Common myeloid progenitor, CD34-positive (primary cell): ENCODE measurements around the gene ADAMTS3.
A peak's percentile ranks its signal among the peaks of the same experiment; 100 is the strongest.

Experiments
- CTCF ChIA-PET: fragments of 350-600 bp; sonication (Branson Sonifier 250); formaldehyde crosslinking; loops from one replicate; lab custom pipeline; 2021; ENCODE audit warnings: antibody characterized with exemption; lab: Charles Lee
- POLR2A ChIA-PET: fragments of 350-600 bp; sonication (Branson Sonifier 250); formaldehyde crosslinking; loops from one replicate; lab custom pipeline; 2021; ENCODE audit warnings: antibody characterized with exemption; lab: Charles Lee
- DNase-seq, 3 donors: peaks; one replicate each; pipeline versions ENCODE4 v3.0.0 to v3.0.0-alpha.2; 2013
- H3K27ac ChIP-seq, 2 experiments: 1 replicate in 1 of 2; 2 replicates in 1 of 2; pipeline ENCODE4 v1.7.0; 2013; ENCODE audit warnings: inconsistent platforms in 2 of 2, low read length in 2 of 2, mild to moderate bottlenecking in 2 of 2, low read depth in 1 of 2, moderate library complexity in 1 of 2; ENCODE audit not compliant: severe bottlenecking in 2 of 2, insufficient read depth in 1 of 2, poor library complexity in 1 of 2
- H3K27me3 ChIP-seq, 5 experiments: replicated peaks in 2 of 5; 1 replicate in 3 of 5; 2 replicates in 2 of 5; pipeline versions ENCODE4 v1.6.1 to v1.7.0; 2013; ENCODE audit warnings: low read length in 4 of 5, mild to moderate bottlenecking in 2 of 5, moderate library complexity in 2 of 5, inconsistent platforms in 1 of 5; ENCODE audit not compliant: insufficient read depth in 5 of 5, control insufficient read depth in 4 of 5
- H3K36me3 ChIP-seq, 4 experiments: 1 replicate in 2 of 4; 2 replicates in 2 of 4; pipeline versions ENCODE4 v1.6.1 to v1.7.0; 2013; ENCODE audit warnings: low read length in 3 of 4, control low read depth in 1 of 4, mild to moderate bottlenecking in 1 of 4; ENCODE audit not compliant: control insufficient read depth in 4 of 4, insufficient read depth in 4 of 4
- H3K4me1 ChIP-seq, 4 experiments: 1 replicate in 3 of 4; 2 replicates in 1 of 4; pipeline versions ENCODE4 v1.6.1 to v1.7.1; 2013; ENCODE audit warnings: low read length in 3 of 4, mild to moderate bottlenecking in 3 of 4, control low read depth in 1 of 4, inconsistent platforms in 1 of 4, moderate library complexity in 1 of 4; ENCODE audit not compliant: control insufficient read depth in 4 of 4, insufficient read depth in 4 of 4; ENCODE audit errors: control extremely low read depth in 1 of 4
- H3K4me3 ChIP-seq, 7 experiments: 1 replicate in 4 of 7; 2 replicates in 3 of 7; pipeline versions ENCODE4 v1.5.1 to v1.7.0; 2013; ENCODE audit warnings: mild to moderate bottlenecking in 7 of 7, low read length in 6 of 7, moderate library complexity in 6 of 7, inconsistent platforms in 2 of 7, low read depth in 2 of 7, control low read depth in 1 of 7; ENCODE audit not compliant: insufficient read depth in 4 of 7, control insufficient read depth in 1 of 7; ENCODE audit errors: extremely low read depth in 1 of 7
- H3K9me3 ChIP-seq, 5 experiments: 1 replicate in 4 of 5; 2 replicates in 1 of 5; pipeline versions ENCODE4 v1.6.1 to v1.7.1; 2013; ENCODE audit warnings: low read length in 4 of 5, mild to moderate bottlenecking in 2 of 5, inconsistent platforms in 1 of 5, low read depth in 1 of 5, moderate library complexity in 1 of 5; ENCODE audit not compliant: control insufficient read depth in 4 of 5, insufficient read depth in 2 of 5; ENCODE audit errors: control extremely low read depth in 1 of 5
- WGBS: methylation state at CpG from one replicate; pipeline ENCODE4 v1.1.5; 2013; ENCODE audit not compliant: insufficient coverage; 5-methylcytosine and 5-hydroxymethylcytosine counted together

Gene ADAMTS3

GRCh38 chr4:72531322-72531721 is 37.7 kb downstream of the ADAMTS3 start:
- DNase-seq, result peak in 2 of 3 donors; percentile 32 to 39
- ChIA-PET CTCF (interaction anchor here (0.9 kb wide), 1 partner anchor 27 kb away, joined by 3 read pairs; no protein-coding TSS in a partner anchor), POLR2A (no interaction called here)
- Histone ChIP-seq H3K36me3 (no peaks in the 10 kb centered on the region), H3K4me3 (no peak overlapping the region), H3K4me1 (peaks cover 0 to 3% (median 0%) of the 10 kb centered on the region in 4 experiments), H3K27me3 (no peaks in the 10 kb centered on the region), H3K9me3 (no peaks in the 10 kb centered on the region), H3K27ac (no peak overlapping the region)
- WGBS, result 100% methylated on average over 2 of the region's 3 CpGs

- no peak overlapping the region for H3K4me3 ChIP-seq
- peak in 2 of 3 donors; percentile 42 to 54 for DNase-seq
- POLR2A ChIA-PET, result no interaction called here
- H3K36me3 ChIP-seq, result no peaks in the 10 kb centered on the region
- no peaks in the 10 kb centered on the region for H3K27me3 ChIP-seq
- CTCF ChIA-PET, result no interaction called here
- WGBS, result 100% methylated on average over 2 of the region's 3 CpGs
- H3K27ac ChIP-seq, result no peak overlapping the region
- peaks cover 0 to 3% (median 0%) of the 10 kb centered on the region in 4 experiments for H3K4me1 ChIP-seq
- H3K9me3 ChIP-seq, result no peaks in the 10 kb centered on the region
Observed at GRCh38 chr4:72529148-72529822, 39.7 kb downstream of the ADAMTS3 start.

- H3K4me1 ChIP-seq, result peaks cover 0 to 3% (median 0%) of the 10 kb centered on the region in 4 experiments
- H3K27ac ChIP-seq, result no peak overlapping the region
- DNase-seq, result no peak
- H3K9me3 ChIP-seq, result no peaks in the 10 kb centered on the region
- no peaks in the 10 kb centered on the region for H3K36me3 ChIP-seq
- CTCF ChIA-PET, result no interaction called here
- no peak overlapping the region for H3K4me3 ChIP-seq
- no peaks in the 10 kb centered on the region for H3K27me3 ChIP-seq
- 86% methylated on average over 1 of the region's 2 CpGs for WGBS
- POLR2A ChIA-PET, result no interaction called here
Observed at GRCh38 chr4:72527038-72527646, 41.9 kb downstream of the ADAMTS3 start.

- WGBS, result 10% methylated on average over 2 of the region's 2 CpGs
- Histone ChIP-seq H3K4me1 (no peaks in the 10 kb centered on the region), H3K4me3 (no peak overlapping the region), H3K27ac (no peak overlapping the region), H3K9me3 (peaks cover 0 to 1% (median 0%) of the 10 kb centered on the region in 5 experiments), H3K36me3 (no peaks in the 10 kb centered on the region), H3K27me3 (no peaks in the 10 kb centered on the region)
- POLR2A ChIA-PET, result no interaction called here
- CTCF ChIA-PET, result interaction anchor here (1.3 kb wide), 1 partner anchor 41 kb away, joined by 3 read pairs; no protein-coding TSS in a partner anchor
- no peak for DNase-seq
Observed at GRCh38 chr4:72525938-72526337, 43.1 kb downstream of the ADAMTS3 start.

- no peaks in the 10 kb centered on the region for H3K27me3 ChIP-seq
- POLR2A ChIA-PET, result no interaction called here
- CTCF ChIA-PET, result no interaction called here
- no peak overlapping the region for H3K4me3 ChIP-seq
- WGBS, result 100% methylated on average over 3 of the region's 3 CpGs
- no peak for DNase-seq
- H3K27ac ChIP-seq, result no peak overlapping the region
- H3K36me3 ChIP-seq, result no peaks in the 10 kb centered on the region
- H3K9me3 ChIP-seq, result peaks cover 0 to 3% (median 0%) of the 10 kb centered on the region in 5 experiments
- H3K4me1 ChIP-seq, result no peaks in the 10 kb centered on the region
Observed at GRCh38 chr4:72522440-72522839, 46.6 kb downstream of the ADAMTS3 start.

- DNase-seq, result peak in 2 of 3 donors; percentile 28 to 57
- Histone ChIP-seq H3K4me3 (no peak overlapping the region), H3K36me3 (no peaks in the 10 kb centered on the region), H3K4me1 (no peaks in the 10 kb centered on the region), H3K27me3 (no peaks in the 10 kb centered on the region), H3K9me3 (no peaks in the 10 kb centered on the region), H3K27ac (no peak overlapping the region)
- 93% methylated on average over 2 of the region's 2 CpGs for WGBS
- ChIA-PET CTCF (interaction anchor here (1.0 kb wide), 1 partner anchor 55 kb away, joined by 3 read pairs; no protein-coding TSS in a partner anchor), POLR2A (no interaction called here)
Observed at GRCh38 chr4:72513227-72513626, 55.8 kb downstream of the ADAMTS3 start.

GRCh38 chr4:72507860-72508419 is 61.1 kb downstream of the ADAMTS3 start:
- H3K27ac ChIP-seq, result no peak overlapping the region
- H3K9me3 ChIP-seq, result no peaks in the 10 kb centered on the region
- no CpG with 5 or more reads among the region's 1 CpG for WGBS
- ChIA-PET POLR2A (no interaction called here), CTCF (no interaction called here)
- no peaks in the 10 kb centered on the region for H3K36me3 ChIP-seq
- H3K4me3 ChIP-seq, result no peak overlapping the region
- no peaks in the 10 kb centered on the region for H3K4me1 ChIP-seq
- DNase-seq, result no peak
- H3K27me3 ChIP-seq, result no peaks in the 10 kb centered on the region
